H9 (cell line): Measurements from ENCODE around the gene SUPT3H. TPM values are rescaled to one million over a fixed set of nuclear protein-coding genes. Genes with fewer than 3 reads are reported as not detected.

Experiments used
- DNase-seq: peaks from one replicate; pipeline ENCODE4 v3.0.0-alpha.2; 2017
- H2AFZ ChIP-seq: one replicate; pipeline ENCODE4 v1.6.1; 2013; ENCODE audit warnings: mild to moderate bottlenecking, low read length, control low read depth, moderate library complexity
- H2AK5ac ChIP-seq: 2 replicates; pipeline ENCODE4 v1.6.1; 2013; ENCODE audit warnings: low read length, control low read depth, mixed read lengths; ENCODE audit not compliant: insufficient read length
- H2BK120ac ChIP-seq: one replicate; pipeline ENCODE4 v1.6.1; 2013; ENCODE audit warnings: low read depth, mild to moderate bottlenecking, low read length, control low read depth, inconsistent platforms; ENCODE audit not compliant: poor library complexity, severe bottlenecking
- H2BK12ac ChIP-seq: 2 replicates; pipeline ENCODE4 v1.6.1; 2013; ENCODE audit warnings: low read length, control low read depth, mixed read lengths, low read depth; ENCODE audit not compliant: insufficient read length
- H2BK15ac ChIP-seq: 2 replicates; pipeline ENCODE4 v1.6.1; 2013; ENCODE audit warnings: low read depth, low read length, control low read depth
- H2BK20ac ChIP-seq: one replicate; pipeline ENCODE4 v1.6.1; 2013; ENCODE audit warnings: low read depth, mild to moderate bottlenecking, low read length, control low read depth, inconsistent platforms; ENCODE audit not compliant: poor library complexity, severe bottlenecking
- H2BK5ac ChIP-seq: 2 replicates; pipeline ENCODE4 v1.6.1; 2013; ENCODE audit warnings: low read length, control low read depth, mixed read lengths; ENCODE audit not compliant: insufficient read length
- H3K14ac ChIP-seq: 2 replicates; pipeline ENCODE4 v1.6.1; 2013; ENCODE audit warnings: low read length, control low read depth; ENCODE audit not compliant: insufficient read depth
- H3K18ac ChIP-seq: 2 replicates; pipeline ENCODE4 v1.6.1; 2013; ENCODE audit warnings: low read depth, mild to moderate bottlenecking, mixed read lengths, low read length, control low read depth; ENCODE audit not compliant: insufficient read length
- H3K23ac ChIP-seq: 2 replicates; pipeline ENCODE4 v1.6.1; 2013; ENCODE audit warnings: low read length, control low read depth, mixed read lengths, low read depth; ENCODE audit not compliant: insufficient read length
- H3K23me2 ChIP-seq: 2 replicates; pipeline ENCODE4 v1.6.1; 2013; ENCODE audit warnings: low read depth, mild to moderate bottlenecking, mixed read lengths, low read length, control low read depth; ENCODE audit not compliant: insufficient read length, poor library complexity, severe bottlenecking
- H3K27ac ChIP-seq: 2 replicates; pipeline ENCODE4 v1.5.1; 2013; ENCODE audit warnings: low read length, control low read depth, mixed read lengths, low read depth; ENCODE audit not compliant: insufficient read length
- H3K27me3 ChIP-seq: 2 replicates; pipeline ENCODE4 v1.6.1; 2013; ENCODE audit warnings: low read length, control low read depth, inconsistent platforms; ENCODE audit not compliant: insufficient read depth
- H3K4ac ChIP-seq: 2 replicates; pipeline ENCODE4 v1.6.1; 2013; ENCODE audit warnings: low read depth, mild to moderate bottlenecking, control low read depth, inconsistent platforms, low read length, moderate library complexity
- H3K4me1 ChIP-seq: 2 replicates; pipeline ENCODE4 v1.6.1; 2013; ENCODE audit warnings: low read length, control low read depth, inconsistent platforms; ENCODE audit not compliant: insufficient read depth
- H3K4me2 ChIP-seq: 2 replicates; pipeline ENCODE4 v1.6.1; 2013; ENCODE audit warnings: low read length, control low read depth, mixed read lengths; ENCODE audit not compliant: insufficient read length, insufficient read depth
- H3K56ac ChIP-seq: 2 replicates; pipeline ENCODE4 v1.6.1; 2013; ENCODE audit warnings: low read depth, mild to moderate bottlenecking, mixed read lengths, low read length, control low read depth; ENCODE audit not compliant: insufficient read length
- H3K79me1 ChIP-seq: 2 replicates; pipeline ENCODE4 v1.6.1; 2013; ENCODE audit warnings: low read depth, mild to moderate bottlenecking, moderate library complexity, low read length, control low read depth, inconsistent platforms; ENCODE audit not compliant: insufficient read depth, poor library complexity, severe bottlenecking
- H3K79me2 ChIP-seq: 2 replicates; pipeline ENCODE4 v1.6.1; 2013; ENCODE audit warnings: low read length, control low read depth, inconsistent platforms; ENCODE audit not compliant: insufficient read depth
- H3K9ac ChIP-seq: 2 replicates; pipeline ENCODE4 v1.6.1; 2013; ENCODE audit warnings: low read length, control low read depth, mixed read lengths; ENCODE audit not compliant: insufficient read length; ENCODE audit errors: extremely low read depth
- H3K9me3 ChIP-seq: one replicate; pipeline ENCODE4 v1.6.1; 2013; ENCODE audit warnings: low read depth, low read length, inconsistent platforms; ENCODE audit not compliant: control insufficient read depth
- H3T11ph ChIP-seq: one replicate; pipeline ENCODE4 v1.6.1; 2013; ENCODE audit warnings: mild to moderate bottlenecking, low read length, control low read depth, inconsistent platforms
- H4K20me1 ChIP-seq: one replicate; pipeline ENCODE4 v1.6.1; 2013; ENCODE audit not compliant: control insufficient read depth, insufficient read length, insufficient read depth
- H4K5ac ChIP-seq: 2 replicates; pipeline ENCODE4 v1.6.1; 2013; ENCODE audit warnings: low read depth, mild to moderate bottlenecking, mixed read lengths, low read length, control low read depth; ENCODE audit not compliant: insufficient read length
- H4K8ac ChIP-seq: replicated peaks from 2 replicates; pipeline ENCODE4 v1.6.1; 2013; ENCODE audit warnings: low read length, control low read depth, mixed read lengths, low read depth; ENCODE audit not compliant: insufficient read length
- H4K91ac ChIP-seq: 2 replicates; pipeline ENCODE4 v1.6.1; 2013; ENCODE audit warnings: low read depth, mild to moderate bottlenecking, moderate library complexity, mixed read lengths, low read length, control low read depth; ENCODE audit not compliant: insufficient read length
- H3K27ac Mint-ChIP-seq, 3 experiments: 2 replicates in 2 of 3; 3 replicates in 1 of 3; pipeline ENCODE4 v1.8.0; 2020 to 2021; ENCODE audit warnings: mixed read lengths in 3 of 3, mild to moderate bottlenecking in 1 of 3, moderate library complexity in 1 of 3
- H3K27me3 Mint-ChIP-seq: 2 replicates; pipeline ENCODE4 v1.8.0; 2021; ENCODE audit warnings: low read depth, mild to moderate bottlenecking, moderate library complexity, mixed read lengths
- H3K36me3 Mint-ChIP-seq, 3 experiments: 2 replicates in 2 of 3; 3 replicates in 1 of 3; pipeline ENCODE4 v1.8.0; 2020 to 2021; ENCODE audit warnings: low read depth in 3 of 3, mixed read lengths in 3 of 3; ENCODE audit not compliant: insufficient read depth in 1 of 3
- H3K4me1 Mint-ChIP-seq, 2 experiments: 2 replicates each; pipeline ENCODE4 v1.8.0; 2020; ENCODE audit warnings: mixed read lengths in 2 of 2
- H3K4me3 Mint-ChIP-seq, 2 experiments: 2 replicates in 1 of 2; 3 replicates in 1 of 2; pipeline ENCODE4 v1.8.0; 2020 to 2021; ENCODE audit warnings: mild to moderate bottlenecking in 2 of 2, mixed read lengths in 2 of 2, moderate library complexity in 1 of 2
- H3K9me3 Mint-ChIP-seq, 2 experiments: 2 replicates in 1 of 2; 3 replicates in 1 of 2; pipeline ENCODE4 v1.8.0; 2020; ENCODE audit warnings: mild to moderate bottlenecking in 2 of 2, mixed read lengths in 2 of 2, moderate library complexity in 1 of 2
- WGBS: extraction: QIAGEN DNeasy Blood & Tissue Kit; methylation state at CpG from one replicate; pipeline ENCODE4 v1.1.7; 2013; ENCODE audit warnings: missing lambda C conversion rate, low lambda C conversion rate, mixed read lengths; ENCODE audit not compliant: insufficient read length; ENCODE audit errors: extremely low coverage; 5-methylcytosine and 5-hydroxymethylcytosine counted together
- total RNA-seq: library from RNA; stranded (reverse); gene quantifications from 2 replicates; pipeline ENCODE4 v1.2.1, GENCODE V29; 2021
- TF ChIP-seq, protein P1 (sequence below): fragments of 200-600 bp; sonication (generic); conservative IDR thresholded peaks from 3 replicates; pipeline ENCODE4 v1.8.0; 2021; ENCODE audit warnings: antibody characterized with exemption, mild to moderate bottlenecking

The SUPT3H gene
- total RNA-seq, 1 experiment from 2014 or later: 22.5 TPM

DNA sequence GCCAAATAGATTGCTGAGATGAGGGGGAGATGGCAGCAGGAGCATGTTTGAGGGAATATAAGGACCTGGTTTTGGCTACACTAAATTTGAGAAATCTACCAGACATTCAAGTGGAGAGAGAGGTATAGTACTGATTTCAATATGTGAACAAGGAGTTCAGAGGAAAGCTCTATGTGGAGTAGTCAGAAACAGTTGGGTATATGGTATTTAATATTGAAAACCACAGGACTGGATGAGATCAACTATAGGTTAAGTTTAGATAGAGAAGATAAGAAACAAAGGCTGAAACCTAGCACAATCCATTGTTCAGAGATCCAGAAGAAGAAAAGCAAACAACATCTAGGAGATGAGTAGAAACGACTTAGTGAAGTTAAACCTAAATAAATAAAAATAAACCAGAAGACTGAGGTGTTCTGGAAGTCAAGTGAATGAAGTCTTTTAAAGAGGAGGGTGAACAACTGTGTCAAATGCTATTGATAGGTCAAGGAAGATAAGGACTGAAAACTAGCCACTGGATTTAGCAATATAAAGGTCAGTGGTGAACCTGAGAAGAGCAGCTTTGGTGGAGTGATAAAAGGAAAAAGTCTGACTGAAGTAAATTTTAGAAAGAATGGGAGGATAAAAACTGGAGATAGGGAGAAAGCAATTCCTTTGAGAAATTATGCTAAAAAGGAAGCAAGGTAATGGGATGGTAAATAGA, 170.8 kb downstream of the SUPT3H start:
- Histone ChIP-seq H3K27me3 (no peaks in the 10 kb centered on the region), H2AK5ac (no peak overlapping the region), H3K79me2 (no peaks in the 10 kb centered on the region), H4K5ac (no peak overlapping the region), H2BK5ac (no peak overlapping the region), H4K8ac (no peak overlapping the region), H3K14ac (no peak overlapping the region), H3T11ph (no peak overlapping the region), H3K27ac (no peak overlapping the region), H3K4me1 (no peaks in the 10 kb centered on the region), H2BK120ac (no peak overlapping the region), H2BK20ac (no peak overlapping the region), H3K9ac (no peak overlapping the region), H2BK15ac (no peak overlapping the region), H3K23ac (no peak overlapping the region), H3K18ac (no peak overlapping the region), H4K20me1 (no peaks in the 10 kb centered on the region), H3K9me3 (peaks cover 9% of the 10 kb centered on the region), H3K4me2 (no peak overlapping the region), H3K4ac (no peak overlapping the region), H2AFZ (no peak overlapping the region), H2BK12ac (no peak overlapping the region), H3K23me2 (no peaks in the 10 kb centered on the region), H4K91ac (no peak overlapping the region), H3K79me1 (no peaks in the 10 kb centered on the region), H3K56ac (no peak overlapping the region)
- H3K27me3 Mint-ChIP-seq: no peaks in the 10 kb centered on the region
- H3K36me3 Mint-ChIP-seq: peaks cover 8 to 21% (median 12%) of the 10 kb centered on the region in 3 experiments
- DNase-seq: no peak
- H3K27ac Mint-ChIP-seq: 0 out of 7 replicates have a peak overlapping the region, but pooled peaks of 1 of the 3 experiments have one; percentile 4
- peaks cover 0 to 1% of the 10 kb centered on the region in 2 experiments; a peak in 1 of 4 replicates for H3K4me1 Mint-ChIP-seq
- TF ChIP-seq, protein P1, sequence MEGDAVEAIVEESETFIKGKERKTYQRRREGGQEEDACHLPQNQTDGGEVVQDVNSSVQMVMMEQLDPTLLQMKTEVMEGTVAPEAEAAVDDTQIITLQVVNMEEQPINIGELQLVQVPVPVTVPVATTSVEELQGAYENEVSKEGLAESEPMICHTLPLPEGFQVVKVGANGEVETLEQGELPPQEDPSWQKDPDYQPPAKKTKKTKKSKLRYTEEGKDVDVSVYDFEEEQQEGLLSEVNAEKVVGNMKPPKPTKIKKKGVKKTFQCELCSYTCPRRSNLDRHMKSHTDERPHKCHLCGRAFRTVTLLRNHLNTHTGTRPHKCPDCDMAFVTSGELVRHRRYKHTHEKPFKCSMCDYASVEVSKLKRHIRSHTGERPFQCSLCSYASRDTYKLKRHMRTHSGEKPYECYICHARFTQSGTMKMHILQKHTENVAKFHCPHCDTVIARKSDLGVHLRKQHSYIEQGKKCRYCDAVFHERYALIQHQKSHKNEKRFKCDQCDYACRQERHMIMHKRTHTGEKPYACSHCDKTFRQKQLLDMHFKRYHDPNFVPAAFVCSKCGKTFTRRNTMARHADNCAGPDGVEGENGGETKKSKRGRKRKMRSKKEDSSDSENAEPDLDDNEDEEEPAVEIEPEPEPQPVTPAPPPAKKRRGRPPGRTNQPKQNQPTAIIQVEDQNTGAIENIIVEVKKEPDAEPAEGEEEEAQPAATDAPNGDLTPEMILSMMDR: no peak
- H3K9me3 Mint-ChIP-seq: peaks cover 18 to 23% of the 10 kb centered on the region in 2 experiments
- no CpG with 5 or more reads among the region's 1 CpG for WGBS
- H3K4me3 Mint-ChIP-seq: no peak overlapping the region
